HG03442 (cell line): Measurements from ENCODE around the gene ADAMTS4.

Source experiments
- ATAC-seq: cut with Tn5 transposase; IDR thresholded peaks from one replicate; pipeline ENCODE4 v1.9.1; 2021; ENCODE audit warnings: mild to moderate bottlenecking, moderate library complexity; ENCODE audit not compliant: unreplicated experiment

ADAMTS4 gene

GRCh38 chr1:161219078-161219892 is 20.4 kb upstream of the ADAMTS4 start:
- no peak for ATAC-seq

- ATAC-seq = no peak
These were observed 19.6 kb upstream of the ADAMTS4 start for GRCh38 chr1:161218301-161219077.

- no peak for ATAC-seq
These were observed 19.0 kb upstream of the ADAMTS4 start for GRCh38 chr1:161217831-161218230.

GRCh38 chr1:161216945-161217712 is 18.3 kb upstream of the ADAMTS4 start:
- peak; percentile 83 for ATAC-seq

GRCh38 chr1:161215076-161215475 is 16.2 kb upstream of the ADAMTS4 start, which contains the start of gene FCER1G:
Gene FCER1G (plus strand): TSS chr1:161215295. CDS start chr1:161215322, 27 bp downstream.
- ATAC-seq = no peak

- ATAC-seq = no peak
These were observed 15.5 kb upstream of the ADAMTS4 start for GRCh38 chr1:161214369-161214768.

- ATAC-seq = no peak
These were observed 11.0 kb upstream of the ADAMTS4 start for GRCh38 chr1:161209790-161210409.

- no peak for ATAC-seq
These were observed 8.3 kb upstream of the ADAMTS4 start for GRCh38 chr1:161207173-161207572.

GRCh38 chr1:161206411-161207140 is 7.7 kb upstream of the ADAMTS4 start:
- ATAC-seq = no peak

- peak; percentile 94 for ATAC-seq
These were observed 3.2 kb upstream of the ADAMTS4 start, which contains the start of gene NDUFS2 for GRCh38 chr1:161201836-161202712. Gene NDUFS2 (plus strand): TSS chr1:161202367. CDS start chr1:161202386, 19 bp downstream.

GRCh38 chr1:161200992-161201835 is 2.4 kb upstream of the ADAMTS4 start:
- no peak for ATAC-seq

GRCh38 chr1:161200421-161200991 is 1.7 kb upstream of the ADAMTS4 start:
- ATAC-seq = no peak

GRCh38 chr1:161199506-161200139 is 769 bp upstream of the ADAMTS4 start:
- ATAC-seq = no peak

GRCh38 chr1:161198194-161198896 is 509 bp downstream of the ADAMTS4 start:
- no peak for ATAC-seq

GRCh38 chr1:161197560-161198193 is 1.2 kb downstream of the ADAMTS4 start:
- no peak for ATAC-seq
